Measurements from ENCODE around the gene LHFPL6.

LHFPL6 gene

DNA sequence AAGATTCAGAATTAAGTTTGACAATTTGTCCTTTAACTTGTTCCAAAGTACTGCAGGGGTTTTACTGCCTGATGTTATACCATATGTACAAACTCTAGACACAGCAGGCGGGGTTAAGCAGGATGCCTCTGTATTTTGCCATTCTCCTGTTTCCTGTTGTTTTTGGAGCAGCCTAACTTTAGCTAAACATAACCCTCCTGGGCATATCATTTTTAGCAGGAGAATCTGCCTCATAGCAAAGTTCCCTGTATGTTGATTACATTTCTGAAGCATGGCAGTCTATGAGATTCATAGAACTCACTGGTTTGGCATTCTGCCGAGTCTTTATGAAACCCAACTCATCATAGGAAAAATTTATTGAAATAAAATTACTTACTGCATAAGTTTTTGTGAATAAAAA, 5.2 kb downstream of the LHFPL6 start:
- H3K4me3 ChIP-seq (ENCODE audit: low read depth, low read length) = no peak overlapping the region
- peak; percentile 44 for DNase-seq (ENCODE audit: low read depth)

DNA sequence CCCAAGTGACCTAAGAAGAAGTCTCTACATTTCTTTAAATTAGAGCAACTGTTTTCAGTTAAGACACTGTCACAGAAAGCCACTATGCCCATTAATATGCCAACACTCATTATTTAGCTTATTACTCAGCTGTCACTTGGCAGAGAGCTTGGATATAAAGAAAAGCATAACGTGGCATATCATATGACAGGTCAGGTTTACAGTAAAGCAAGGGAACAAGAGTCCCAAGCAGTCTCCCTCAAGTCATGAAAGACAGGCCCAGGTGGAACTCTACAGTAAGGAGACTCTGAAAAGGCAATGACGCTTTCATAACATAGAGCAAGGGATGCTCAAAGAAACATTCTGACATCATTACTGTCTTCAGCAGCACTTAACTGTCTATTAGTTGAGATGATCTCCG, 6.3 kb downstream of the LHFPL6 start:
- H3K4me3 ChIP-seq (ENCODE audit: low read depth, low read length) = no peak overlapping the region
- DNase-seq (ENCODE audit: low read depth) = no peak

DNA sequence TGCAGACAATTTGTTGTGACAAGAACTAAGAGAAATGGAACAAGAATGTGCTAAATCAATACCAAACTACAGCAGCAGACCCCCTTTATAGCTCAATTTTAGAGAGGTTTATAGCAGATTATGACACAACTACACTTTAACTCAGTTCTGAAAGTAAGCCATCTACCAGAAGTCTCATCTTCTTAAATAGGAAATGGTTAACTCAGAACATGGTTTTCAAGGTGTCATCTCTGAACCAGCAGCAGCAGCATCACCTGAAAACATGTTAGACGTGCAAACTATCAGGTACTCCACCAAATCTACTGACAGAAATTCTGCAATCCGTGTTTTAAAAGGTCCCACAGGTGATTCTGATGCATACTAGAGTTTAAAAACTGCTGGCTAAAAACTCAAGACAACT, 6.8 kb downstream of the LHFPL6 start:
- H3K4me3 ChIP-seq (ENCODE audit: low read depth, low read length) = no peak overlapping the region
- no peak for DNase-seq (ENCODE audit: low read depth)

DNA sequence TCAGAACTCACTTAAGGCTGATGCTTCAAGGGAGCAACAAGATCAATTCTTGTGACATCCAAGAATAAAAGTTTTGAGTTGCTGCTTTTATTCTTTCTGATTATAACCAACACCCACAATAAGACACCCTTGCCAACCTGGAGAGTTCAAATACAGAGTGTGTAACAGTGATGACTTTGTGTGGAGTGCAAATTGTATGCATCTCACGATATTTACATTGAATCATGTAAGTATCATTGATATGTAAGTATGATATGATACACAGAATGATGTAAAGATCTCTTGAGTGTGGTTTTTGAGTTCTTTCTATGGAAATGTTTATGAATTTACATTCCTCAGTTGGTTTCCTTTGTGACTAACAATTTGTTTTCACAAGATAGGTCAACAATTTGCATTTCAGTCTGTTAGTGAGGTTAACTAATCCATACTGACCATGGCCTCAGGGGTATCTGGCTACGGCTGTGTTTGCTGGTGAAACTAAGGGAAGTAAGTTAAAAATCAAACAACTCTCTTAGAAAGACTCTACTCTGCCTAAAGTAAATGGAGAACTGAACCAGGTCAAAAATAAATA, 12.4 kb downstream of the LHFPL6 start:
- H3K4me3 ChIP-seq (ENCODE audit: low read depth, low read length) = no peak overlapping the region
- no peak for DNase-seq (ENCODE audit: low read depth)

DNA sequence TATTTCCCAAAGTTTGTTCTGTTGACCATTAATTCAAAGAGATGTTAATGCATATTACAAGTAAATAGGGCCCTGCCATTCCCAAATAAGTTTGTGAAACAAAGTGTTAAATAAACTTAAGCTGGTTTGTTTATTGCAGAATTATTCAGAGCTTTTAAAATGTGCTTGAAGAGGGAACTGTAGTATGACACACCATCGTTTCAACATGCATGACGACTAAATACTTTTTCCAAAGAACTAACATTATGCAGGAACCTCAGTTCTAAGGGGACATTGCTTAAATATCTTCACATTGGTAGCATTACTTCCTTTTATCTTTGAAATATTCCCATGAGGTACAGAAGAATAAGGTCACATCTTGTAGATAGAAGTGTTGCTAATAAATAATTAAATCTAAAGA, 14.6 kb downstream of the LHFPL6 start:
- DNase-seq (ENCODE audit: low read depth) = no peak
- no peak overlapping the region for H3K4me3 ChIP-seq (ENCODE audit: low read depth, low read length)

DNA sequence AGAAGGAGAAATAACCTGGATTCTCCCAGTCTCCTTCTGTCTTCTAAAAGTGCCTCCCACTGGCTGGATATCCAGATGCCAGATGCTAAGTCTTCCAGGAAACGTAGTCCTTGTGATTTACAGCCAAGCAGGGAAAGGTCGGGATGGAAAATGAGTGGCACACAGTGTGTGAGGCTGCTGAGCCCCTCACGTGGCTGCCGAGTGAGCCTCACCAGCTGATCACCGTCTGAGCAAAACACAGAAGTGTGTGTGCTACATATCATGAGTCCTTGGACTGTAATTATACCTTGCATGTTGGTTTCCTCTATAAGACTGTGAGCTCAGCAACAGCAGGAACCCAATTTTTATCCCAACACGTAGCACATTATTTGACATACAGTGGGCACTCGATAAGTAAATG, 15.1 kb downstream of the LHFPL6 start:
- DNase-seq (ENCODE audit: low read depth) = no peak

DNA sequence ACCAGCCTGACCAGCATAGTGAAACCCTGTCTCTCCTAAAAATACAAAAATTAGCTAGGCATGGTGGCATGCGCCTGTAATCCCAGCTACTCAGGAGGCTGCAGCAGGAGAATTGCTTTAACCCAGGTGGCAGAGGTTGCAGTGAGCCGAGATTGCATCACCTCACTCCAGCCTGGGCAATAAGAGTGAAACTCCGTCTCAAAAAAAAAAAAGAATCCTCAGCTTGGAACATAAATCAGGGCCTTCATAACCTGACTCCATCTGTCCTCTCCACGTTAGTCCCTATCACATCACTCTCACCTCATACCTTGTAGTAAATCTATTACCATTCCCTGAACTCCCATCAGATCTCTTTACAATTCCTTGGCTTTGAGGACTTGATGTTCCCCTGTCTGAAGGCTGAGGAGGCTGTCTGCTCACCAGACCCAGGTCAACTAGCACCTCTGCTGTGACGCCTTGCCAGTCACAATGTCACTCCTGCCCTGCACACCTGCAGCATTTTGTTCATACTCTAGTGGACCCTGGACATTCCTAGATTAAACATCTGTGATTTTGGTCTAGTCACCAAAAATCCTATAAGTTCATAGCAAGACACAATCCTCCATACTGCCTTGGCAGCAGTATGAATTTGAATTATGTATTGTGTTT, 15.9 kb downstream of the LHFPL6 start:
- no peak for DNase-seq (ENCODE audit: low read depth)
- no peak overlapping the region for H3K4me3 ChIP-seq (ENCODE audit: low read depth, low read length)

More for the DNA sequence above, 15.1 kb downstream of the LHFPL6 start:
- H3K4me3 ChIP-seq (ENCODE audit: low read depth, low read length) = no peak overlapping the region

DNA sequence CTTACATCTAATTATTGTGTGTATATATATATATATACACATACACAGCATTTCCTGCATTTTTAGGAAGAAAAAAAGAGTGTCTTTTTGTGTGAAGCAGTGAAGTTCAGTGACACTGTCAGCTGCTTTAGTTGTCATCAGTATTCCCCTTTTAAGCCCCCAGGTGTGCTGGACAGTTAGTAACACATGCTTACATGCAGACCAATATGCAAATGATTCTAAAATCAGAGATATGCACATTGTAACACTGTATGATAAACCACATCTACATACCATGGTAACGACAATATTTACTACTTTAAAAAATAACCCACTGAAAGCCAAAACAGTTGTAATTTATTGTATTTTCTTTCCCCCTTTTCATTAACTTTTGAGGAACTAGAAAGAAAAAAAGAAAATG, 16.8 kb downstream of the LHFPL6 start:
- DNase-seq (ENCODE audit: low read depth) = no peak

DNA sequence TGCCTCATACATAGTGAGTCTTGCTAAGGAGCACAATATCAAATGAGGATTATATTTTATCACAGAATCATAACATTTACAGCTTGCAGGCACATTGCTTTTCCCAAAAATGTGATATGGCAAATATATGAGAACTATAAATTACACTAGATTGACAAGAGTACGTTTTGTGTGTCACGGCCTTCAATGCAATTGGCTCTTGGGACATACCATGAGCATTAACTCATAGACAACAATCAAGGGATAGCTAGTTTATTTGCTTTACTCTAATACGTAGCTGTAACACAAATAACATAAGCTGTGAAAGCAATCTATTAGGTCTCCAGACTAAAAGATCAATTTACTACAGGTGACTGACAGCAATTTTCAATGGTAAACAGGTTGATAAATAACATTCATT, 17.8 kb downstream of the LHFPL6 start:
- DNase-seq (ENCODE audit: low read depth) = no peak
- no peak overlapping the region for H3K4me3 ChIP-seq (ENCODE audit: low read depth, low read length)

More for the DNA sequence above, 16.8 kb downstream of the LHFPL6 start:
- H3K4me3 ChIP-seq (ENCODE audit: low read depth, low read length) = no peak overlapping the region

DNA sequence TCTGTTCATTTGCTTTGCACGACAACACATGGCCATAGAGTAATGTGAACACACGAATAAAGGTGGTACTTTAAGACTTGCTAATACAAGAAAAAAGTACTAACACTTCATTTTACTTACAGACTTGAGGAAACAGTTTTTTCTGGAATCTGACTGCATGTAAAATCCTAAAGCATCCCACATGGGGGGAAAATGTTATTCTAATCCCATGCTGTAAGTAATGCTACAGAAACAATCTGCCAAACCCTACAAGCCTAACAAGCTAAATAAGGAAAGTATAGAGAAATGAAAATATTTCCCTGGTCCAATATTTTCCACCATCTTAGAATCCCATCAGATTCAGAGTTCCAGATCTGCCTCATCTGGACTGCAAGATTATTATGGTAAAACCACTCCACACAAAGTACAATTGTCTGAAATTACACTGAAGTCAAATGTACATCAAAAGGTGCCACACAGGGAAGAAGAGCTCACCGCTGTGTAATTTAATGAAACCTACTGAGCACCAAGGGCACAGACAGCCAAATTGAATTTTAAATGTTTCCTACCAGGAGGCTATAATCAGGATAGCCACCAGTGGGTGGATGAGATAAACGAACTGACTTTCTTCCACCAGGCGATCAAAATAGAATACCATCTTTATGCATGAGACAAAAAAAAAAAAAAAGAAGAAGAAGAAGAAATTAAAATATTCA, 22.0 kb downstream of the LHFPL6 start:
- no peak for DNase-seq (ENCODE audit: low read depth)
- H3K4me3 ChIP-seq (ENCODE audit: low read depth, low read length) = no peak overlapping the region

DNA sequence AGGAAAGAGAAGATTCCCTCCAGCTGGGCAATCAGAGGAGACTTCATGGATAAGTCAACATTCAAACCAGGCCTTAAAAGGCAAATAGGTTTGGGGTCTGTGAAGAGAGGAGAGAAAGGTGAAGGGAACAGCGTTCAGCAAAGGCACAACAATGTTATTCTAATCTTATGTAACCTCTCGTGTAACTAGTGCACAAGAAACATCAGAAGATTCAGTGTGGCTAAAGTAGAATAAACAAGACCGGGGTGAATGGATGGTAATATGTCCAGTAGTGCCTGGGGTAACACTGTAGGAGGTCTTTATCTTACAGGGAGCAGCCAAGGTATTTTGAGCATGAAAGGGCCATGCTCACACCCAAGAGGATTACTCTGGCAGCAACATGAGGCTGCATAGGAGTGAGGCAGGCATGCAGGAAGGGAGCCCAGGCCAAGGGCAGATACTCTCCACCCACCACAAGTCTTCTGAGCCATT, 24.1 kb downstream of the LHFPL6 start:
- no peak overlapping the region for H3K4me3 ChIP-seq (ENCODE audit: low read depth, low read length)
- DNase-seq (ENCODE audit: low read depth) = no peak

DNA sequence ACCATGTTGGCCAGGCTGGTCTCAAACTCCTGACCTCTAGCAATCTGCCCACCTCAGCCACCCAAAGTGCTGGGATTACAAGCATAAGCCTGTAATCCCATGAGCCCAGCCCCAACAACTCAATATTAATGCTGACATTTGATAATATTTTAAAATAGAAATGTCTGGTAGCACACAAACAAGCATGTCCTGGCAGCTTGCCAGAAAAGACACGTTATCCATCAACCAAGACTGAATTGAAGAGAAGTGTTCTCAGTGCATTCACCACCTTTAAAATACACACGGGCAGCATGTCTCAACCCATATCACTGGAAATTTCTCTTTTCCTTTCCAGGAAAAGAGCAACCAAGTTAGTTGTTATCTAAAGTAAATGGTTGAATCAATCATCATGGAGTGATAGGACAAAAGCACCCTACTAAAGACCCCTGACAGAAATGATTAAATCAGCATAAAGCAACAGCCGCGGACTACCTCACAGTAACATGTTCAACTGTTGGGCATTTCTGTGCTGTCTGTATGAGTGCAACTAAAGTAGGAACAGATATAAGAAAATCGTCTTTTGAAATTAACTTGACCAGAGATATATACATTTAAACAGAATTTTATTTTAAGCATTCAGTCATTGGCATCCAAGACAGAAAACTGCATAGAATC, 25.0 kb downstream of the LHFPL6 start:
- H3K4me3 ChIP-seq (ENCODE audit: low read depth, low read length) = no peak overlapping the region
- DNase-seq (ENCODE audit: low read depth) = no peak

DNA sequence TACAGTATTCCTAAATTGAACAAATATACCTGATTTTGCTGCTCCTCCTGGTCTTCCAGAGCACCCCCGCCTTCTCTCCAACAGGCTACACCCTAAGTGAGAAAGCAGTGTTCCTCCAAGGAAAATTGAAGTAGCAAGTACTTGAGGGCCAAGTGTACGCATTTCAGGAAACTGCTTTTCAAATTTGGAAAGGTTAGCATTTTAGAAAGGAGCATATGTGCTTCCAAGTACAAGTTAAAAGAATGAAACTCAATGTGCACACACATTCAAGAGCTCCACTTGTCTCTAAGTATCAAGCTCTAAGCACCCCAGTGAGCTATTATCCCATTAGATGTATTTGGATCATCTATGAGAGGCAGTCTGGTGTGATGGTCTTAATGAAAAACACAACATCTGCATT, 25.8 kb downstream of the LHFPL6 start:
- no peak overlapping the region for H3K4me3 ChIP-seq (ENCODE audit: low read depth, low read length)

DNA sequence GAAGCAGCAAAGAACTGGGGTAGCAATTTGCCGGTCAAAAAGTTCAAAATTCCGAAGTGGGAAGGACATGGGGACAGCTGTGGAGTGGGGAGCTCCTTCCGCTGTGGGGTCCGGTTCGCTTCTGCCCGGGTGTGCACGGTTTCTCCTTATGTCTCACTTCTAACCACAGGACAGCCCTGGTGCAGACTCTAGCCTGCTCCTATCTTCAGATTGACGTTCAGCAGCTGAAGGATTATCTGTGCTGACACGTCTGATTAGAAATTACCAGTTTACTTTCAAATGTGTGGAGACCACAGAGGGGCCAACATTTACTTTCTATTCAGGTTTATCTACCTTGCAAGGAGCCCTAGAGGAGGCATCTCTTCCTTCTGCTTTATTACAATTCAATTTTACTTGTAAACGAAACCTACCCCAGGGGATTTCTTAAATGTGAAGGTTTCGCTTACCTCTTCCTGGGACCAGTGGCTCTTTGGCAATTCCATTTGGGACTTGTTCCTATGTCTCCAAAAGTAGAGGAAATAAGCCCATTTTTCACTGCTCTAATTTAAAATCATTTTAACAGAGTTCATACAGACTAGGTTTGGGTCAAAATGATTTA, 27.3 kb downstream of the LHFPL6 start:
- H3K4me3 ChIP-seq (ENCODE audit: low read depth, low read length) = no peak overlapping the region

More for the DNA sequence above, 25.8 kb downstream of the LHFPL6 start:
- no peak for DNase-seq (ENCODE audit: low read depth)

DNA sequence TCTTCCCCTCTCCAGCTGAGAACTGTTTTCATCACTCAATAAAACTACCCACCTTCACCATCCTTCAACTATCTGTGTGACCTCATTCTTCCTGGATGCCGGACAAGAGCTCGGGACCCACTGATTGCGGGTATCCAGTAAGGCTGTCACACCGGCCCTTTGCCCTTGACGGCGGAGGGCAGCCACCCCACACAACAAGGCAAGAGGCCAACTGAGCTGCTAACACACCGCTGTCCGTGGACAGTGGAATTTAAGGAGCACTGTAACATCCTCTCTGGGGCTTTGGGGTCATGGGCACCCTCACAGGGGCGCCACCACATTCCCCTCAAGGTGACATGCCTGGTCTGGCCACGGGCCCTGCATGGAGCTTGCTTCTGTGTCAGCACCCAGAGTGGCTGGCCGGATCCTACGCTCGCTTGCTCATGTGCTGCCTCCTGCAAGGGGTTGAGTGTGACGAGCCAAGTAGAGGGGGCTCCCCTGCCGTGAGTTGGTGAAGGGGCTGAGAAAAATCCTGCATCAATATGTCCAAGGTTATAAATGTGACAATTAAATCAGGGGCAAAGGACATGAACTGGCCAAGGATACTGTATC, 31.4 kb downstream of the LHFPL6 start:
- DNase-seq (ENCODE audit: low read depth) = no peak

More for the DNA sequence above, 27.3 kb downstream of the LHFPL6 start:
- peak; percentile 25 for DNase-seq (ENCODE audit: low read depth)

DNA sequence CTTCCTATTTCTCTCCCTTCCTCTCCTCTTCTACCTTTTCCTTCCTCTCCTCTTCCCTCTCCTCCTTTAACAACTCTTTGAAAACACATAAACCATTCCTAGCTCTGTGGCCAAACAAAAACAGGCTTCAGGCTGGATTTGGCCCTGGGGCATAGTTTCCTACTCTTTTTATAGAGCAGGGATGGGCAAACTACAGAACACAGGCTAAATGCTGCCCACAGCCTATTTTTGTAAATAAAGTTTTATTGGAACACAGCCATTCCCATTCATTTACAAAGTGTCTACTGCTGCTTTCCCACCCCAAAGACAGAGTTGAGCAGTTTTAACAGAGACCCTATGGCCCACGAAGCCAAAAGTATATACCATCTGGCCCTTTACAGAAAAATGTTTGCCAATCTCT, 35.4 kb downstream of the LHFPL6 start:
- no peak for DNase-seq (ENCODE audit: low read depth)
- no peak overlapping the region for H3K4me3 ChIP-seq (ENCODE audit: low read depth, low read length)

More for the DNA sequence above, 31.4 kb downstream of the LHFPL6 start:
- no peak overlapping the region for H3K4me3 ChIP-seq (ENCODE audit: low read depth, low read length)

DNA sequence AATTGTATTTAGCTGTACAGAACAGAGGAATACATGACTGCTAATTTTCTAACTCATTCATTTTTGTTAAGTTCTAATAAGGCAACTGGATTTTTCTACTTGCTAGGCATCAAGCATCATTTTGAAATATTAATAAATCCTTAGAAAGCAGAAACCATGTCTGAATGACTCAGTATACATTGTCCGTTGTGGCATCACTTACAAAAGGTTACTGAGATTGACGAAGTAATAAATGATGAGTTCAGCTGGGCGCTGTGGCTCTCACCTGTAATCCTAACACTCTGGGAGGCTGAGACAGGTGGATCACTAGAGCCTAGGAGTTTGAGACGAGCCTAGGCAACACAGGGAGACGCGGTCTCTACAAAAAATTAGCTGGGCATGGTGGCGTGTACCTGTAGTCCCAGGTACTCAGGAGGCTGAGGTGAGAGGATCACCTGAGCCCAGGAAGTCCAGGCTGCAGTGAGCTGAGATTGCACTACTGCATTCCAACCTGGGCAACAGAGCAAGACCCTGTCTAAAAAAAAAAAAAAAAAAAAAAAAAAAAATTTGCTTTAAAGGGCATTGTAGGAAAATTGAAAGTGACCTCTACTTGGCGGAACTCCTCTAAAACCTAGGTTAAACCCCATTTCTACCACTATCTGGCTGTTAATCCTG, 36.6 kb downstream of the LHFPL6 start:
- no peak for DNase-seq (ENCODE audit: low read depth)
- no peak overlapping the region for H3K4me3 ChIP-seq (ENCODE audit: low read depth, low read length)

DNA sequence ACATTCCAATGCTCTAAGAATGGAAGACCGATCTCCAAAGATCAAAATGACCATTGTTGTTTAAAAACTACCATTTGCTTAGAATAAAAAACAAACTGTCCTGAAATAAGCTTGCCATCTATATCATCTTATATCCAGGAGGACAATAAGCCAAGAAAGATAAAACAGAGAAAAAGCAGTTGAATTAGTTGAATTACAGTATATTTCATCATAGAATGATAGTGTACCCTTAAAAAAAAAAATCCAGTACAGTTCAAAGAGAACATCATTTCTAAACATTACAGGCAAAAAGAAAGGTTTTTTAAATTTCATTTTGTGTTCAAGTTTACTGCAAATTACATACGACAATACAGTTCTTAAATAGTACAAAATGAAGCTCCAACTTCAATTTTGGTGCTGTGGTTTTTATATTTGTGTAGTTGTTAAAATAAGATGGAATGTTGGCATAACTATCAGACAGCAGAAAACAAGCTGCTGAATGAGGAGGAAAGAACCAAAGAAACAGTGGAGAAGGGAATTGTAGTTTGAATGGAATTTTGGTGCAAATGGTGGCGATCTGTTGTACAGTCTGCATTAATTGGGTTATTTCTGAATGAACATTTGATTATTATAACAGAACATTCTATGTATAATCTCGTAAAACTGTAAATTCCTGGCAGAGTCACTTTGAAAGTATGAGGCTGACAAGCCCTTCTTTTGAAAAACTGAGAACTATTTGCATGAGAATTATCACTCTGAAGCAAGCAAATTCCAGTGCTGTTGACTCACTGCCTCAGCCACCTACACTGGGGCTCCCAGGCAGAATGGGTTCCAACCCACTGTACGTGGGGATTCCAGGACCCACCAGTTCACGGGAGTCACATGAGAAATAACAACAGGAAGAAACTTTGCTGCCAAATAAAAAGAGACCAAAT, 37.7 kb downstream of the LHFPL6 start:
- H3K4me3 ChIP-seq (ENCODE audit: low read depth, low read length) = peak overlapping the region; percentile 10
- DNase-seq (ENCODE audit: low read depth) = peak; percentile 90

Data from skeletal muscle cell (primary cell).